ENCODE results near the gene TMEM225. TPM values are rescaled to one million over a fixed set of nuclear protein-coding genes. Genes with fewer than 3 reads are reported as not detected.

TMEM225 gene
- polyA plus RNA-seq, 1 of the 3 experiments (the other 2 are of a cell fraction) = not detected

DNA sequence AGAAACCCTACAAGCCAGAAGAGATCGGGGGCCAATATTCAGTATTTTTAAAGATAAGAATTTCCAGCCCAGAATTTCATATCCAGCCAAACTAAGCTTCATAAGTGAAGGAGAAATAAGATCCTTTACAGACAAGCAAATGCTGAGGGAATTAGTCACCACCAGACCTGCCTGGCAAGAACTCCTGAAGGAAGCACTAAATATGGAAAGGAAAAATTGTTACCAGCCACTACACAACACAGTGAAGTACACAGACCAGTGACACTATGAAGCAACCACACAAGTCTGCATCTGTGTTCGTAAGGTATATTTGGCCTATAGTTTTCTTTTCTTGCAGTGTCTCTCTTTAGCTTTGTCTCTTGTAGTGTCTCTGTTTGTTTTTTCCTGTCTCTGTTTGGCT lies 29.0 kb downstream of the TMEM225 start:
- Histone ChIP-seq H3K36me3 (replicated peaks in 1 of 2; ENCODE audit: control insufficient read depth in 1 of 2, insufficient read depth in 2 of 2, low read length in 1 of 2) (no peaks in the 10 kb centered on the region), H3K4me1 (ENCODE audit: control insufficient read depth in 1 of 2, insufficient read depth in 2 of 2, low read depth in 1 of 2, low read length in 1 of 2) (no peaks in the 10 kb centered on the region), H2AFZ (ENCODE audit: low read depth) (no peak overlapping the region), H3K27me3 (ENCODE audit: insufficient read depth) (no peaks in the 10 kb centered on the region), H3K79me2 (ENCODE audit: insufficient read depth) (no peaks in the 10 kb centered on the region), H3K4me3 (ENCODE audit: low read depth in 2 of 2, low read length in 1 of 2) (no peak overlapping the region), H3K9me3 (no peaks in the 10 kb centered on the region), H3K9ac (no peak overlapping the region), H4K20me1 (ENCODE audit: insufficient read depth) (no peaks in the 10 kb centered on the region), H3K9me2 (no peaks in the 10 kb centered on the region), H3F3A (replicated peaks; ENCODE audit: insufficient read depth) (no peaks in the 10 kb centered on the region), H3K27ac (ENCODE audit: low read depth in 2 of 2, low read length in 1 of 2) (no peak overlapping the region), H3K4me2 (no peak overlapping the region)
- DNase-seq = no peak
- ChIA-PET CTCF (no interaction called here), POLR2A (no interaction called here)
- 14% methylated on average over 2 of the region's 2 CpGs for WGBS (ENCODE audit: low lambda C conversion rate)
- no peak for TF ChIP-seq SIN3A (IDR thresholded peaks at IDR 0.05; ENCODE audit: borderline replicate concordance, low read depth, low read length)
- TF ChIP-seq FOXJ3 (CRISPR knock-in tag; IDR thresholded peaks at IDR 0.05) = no peak
- no peak for TF ChIP-seq FOXM1 (IDR thresholded peaks at IDR 0.05; ENCODE audit: low read depth)
- no peak for TF ChIP-seq TAF1 (IDR thresholded peaks at IDR 0.05; ENCODE audit: borderline replicate concordance, low read depth, low read length)
- TF ChIP-seq USF1 (IDR thresholded peaks at IDR 0.05; ENCODE audit: borderline replicate concordance, low read depth) = no peak
- TF ChIP-seq RFX5 (IDR thresholded peaks at IDR 0.05; ENCODE audit: low read length) = no peak
- TF ChIP-seq RCOR1 (IDR thresholded peaks at IDR 0.05; ENCODE audit: low read length) = no peak
- no peak for TF ChIP-seq CTCF (IDR thresholded peaks at IDR 0.05)
- no peak for TF ChIP-seq GABPA (IDR thresholded peaks at IDR 0.05; ENCODE audit: low read depth)
- no peak for TF ChIP-seq SMC3 (IDR thresholded peaks at IDR 0.05; ENCODE audit: low read depth, low read length)

DNA sequence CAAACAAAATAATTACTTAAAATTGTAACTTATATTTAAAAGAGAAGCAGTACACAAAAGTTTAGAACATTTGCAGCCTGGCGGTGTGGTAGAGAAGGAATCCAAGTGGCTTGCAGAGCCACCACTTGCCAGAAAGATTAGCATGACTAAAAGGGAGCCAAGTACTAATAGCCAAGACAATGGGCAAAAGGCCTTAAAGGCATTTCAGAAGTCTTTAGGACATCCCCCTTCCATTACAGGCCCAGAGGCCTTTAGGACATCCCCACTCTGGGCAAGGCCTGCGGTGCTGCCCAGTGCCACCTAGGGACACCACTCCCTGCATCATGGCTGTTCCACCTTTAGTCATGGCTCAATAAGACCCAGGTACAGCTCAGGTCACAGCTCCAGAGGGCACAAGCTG lies 32.4 kb downstream of the TMEM225 start:
- DNase-seq = no peak
- Histone ChIP-seq H3K36me3 (replicated peaks in 1 of 2; ENCODE audit: control insufficient read depth in 1 of 2, insufficient read depth in 2 of 2, low read length in 1 of 2) (no peaks in the 10 kb centered on the region), H3K27me3 (ENCODE audit: insufficient read depth) (no peaks in the 10 kb centered on the region), H3K4me3 (ENCODE audit: low read depth in 2 of 2, low read length in 1 of 2) (no peak overlapping the region), H3K4me2 (no peak overlapping the region), H3K79me2 (ENCODE audit: insufficient read depth) (no peaks in the 10 kb centered on the region), H3K9me3 (no peaks in the 10 kb centered on the region), H3K4me1 (ENCODE audit: control insufficient read depth in 1 of 2, insufficient read depth in 2 of 2, low read depth in 1 of 2, low read length in 1 of 2) (no peaks in the 10 kb centered on the region), H3K9ac (no peak overlapping the region), H3K9me2 (no peaks in the 10 kb centered on the region), H3F3A (replicated peaks; ENCODE audit: insufficient read depth) (no peaks in the 10 kb centered on the region), H4K20me1 (ENCODE audit: insufficient read depth) (no peaks in the 10 kb centered on the region), H2AFZ (ENCODE audit: low read depth) (no peak overlapping the region), H3K27ac (ENCODE audit: low read depth in 2 of 2, low read length in 1 of 2) (no peak overlapping the region)
- 9% methylated on average over 2 of the region's 2 CpGs for WGBS (ENCODE audit: low lambda C conversion rate)
- CTCF ChIA-PET = no interaction called here
- TF ChIP-seq TCF12 (IDR thresholded peaks at IDR 0.05) = no peak
- TF ChIP-seq FOXJ3 (CRISPR knock-in tag; IDR thresholded peaks at IDR 0.05) = no peak
- POLR2A ChIA-PET = no interaction called here

- no peaks in the 10 kb centered on the region for H3K36me3 ChIP-seq (replicated peaks in 1 of 2; ENCODE audit: control insufficient read depth in 1 of 2, insufficient read depth in 2 of 2, low read length in 1 of 2)
- POLR2A ChIA-PET = no interaction called here
- H3K9me3 ChIP-seq = no peaks in the 10 kb centered on the region
- H3K4me1 ChIP-seq (ENCODE audit: control insufficient read depth in 1 of 2, insufficient read depth in 2 of 2, low read depth in 1 of 2, low read length in 1 of 2) = no peaks in the 10 kb centered on the region
- H3K9me2 ChIP-seq = no peaks in the 10 kb centered on the region
- no peaks in the 10 kb centered on the region for H3K27me3 ChIP-seq (ENCODE audit: insufficient read depth)
- H4K20me1 ChIP-seq (ENCODE audit: insufficient read depth) = no peaks in the 10 kb centered on the region
- no peak overlapping the region for H2AFZ ChIP-seq (ENCODE audit: low read depth)
- no peaks in the 10 kb centered on the region for H3K79me2 ChIP-seq (ENCODE audit: insufficient read depth)
- no peak overlapping the region for H3K27ac ChIP-seq (ENCODE audit: low read depth in 2 of 2, low read length in 1 of 2)
- H3F3A ChIP-seq (replicated peaks; ENCODE audit: insufficient read depth) = no peaks in the 10 kb centered on the region
- no peak for DNase-seq
- CTCF ChIA-PET = no interaction called here
- H3K4me3 ChIP-seq (ENCODE audit: low read depth in 2 of 2, low read length in 1 of 2) = no peak overlapping the region
- no peak for TF ChIP-seq TEAD4 (IDR thresholded peaks at IDR 0.05; ENCODE audit: borderline replicate concordance, insufficient read depth)
- no peak for TF ChIP-seq MEF2A (IDR thresholded peaks at IDR 0.05; ENCODE audit: borderline replicate concordance, low read depth)
- TF ChIP-seq, protein P1, sequence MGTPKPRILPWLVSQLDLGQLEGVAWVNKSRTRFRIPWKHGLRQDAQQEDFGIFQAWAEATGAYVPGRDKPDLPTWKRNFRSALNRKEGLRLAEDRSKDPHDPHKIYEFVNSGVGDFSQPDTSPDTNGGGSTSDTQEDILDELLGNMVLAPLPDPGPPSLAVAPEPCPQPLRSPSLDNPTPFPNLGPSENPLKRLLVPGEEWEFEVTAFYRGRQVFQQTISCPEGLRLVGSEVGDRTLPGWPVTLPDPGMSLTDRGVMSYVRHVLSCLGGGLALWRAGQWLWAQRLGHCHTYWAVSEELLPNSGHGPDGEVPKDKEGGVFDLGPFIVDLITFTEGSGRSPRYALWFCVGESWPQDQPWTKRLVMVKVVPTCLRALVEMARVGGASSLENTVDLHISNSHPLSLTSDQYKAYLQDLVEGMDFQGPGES (IDR thresholded peaks at IDR 0.05; ENCODE audit: low read depth, low read length) = no peak
- TF ChIP-seq USF2 (IDR thresholded peaks at IDR 0.05; ENCODE audit: borderline replicate concordance, low read depth, low read length) = no peak
- TF ChIP-seq RFX5 (IDR thresholded peaks at IDR 0.05; ENCODE audit: low read length) = no peak
- no peak for TF ChIP-seq TCF12 (IDR thresholded peaks at IDR 0.05)
- TF ChIP-seq EP300 (IDR thresholded peaks at IDR 0.05; ENCODE audit: borderline replicate concordance in 1 of 2, low read depth in 1 of 2, low read length in 1 of 2) = no peak
- no peak for TF ChIP-seq NRF1 (IDR thresholded peaks at IDR 0.05; ENCODE audit: low read depth, low read length)
- H3K9ac ChIP-seq = no peak overlapping the region
- H3K4me2 ChIP-seq = no peak overlapping the region
Measured at GRCh38 chr11:123852321-123852720, 33.1 kb downstream of the TMEM225 start.
